ENCODE results near the gene UBE2H.
"Not testable (repeated sequence)": the region's sequence is repeated elsewhere in the genome, so short reads cannot be mapped to it uniquely, and the experiment has no call there.

UBE2H gene

DNA sequence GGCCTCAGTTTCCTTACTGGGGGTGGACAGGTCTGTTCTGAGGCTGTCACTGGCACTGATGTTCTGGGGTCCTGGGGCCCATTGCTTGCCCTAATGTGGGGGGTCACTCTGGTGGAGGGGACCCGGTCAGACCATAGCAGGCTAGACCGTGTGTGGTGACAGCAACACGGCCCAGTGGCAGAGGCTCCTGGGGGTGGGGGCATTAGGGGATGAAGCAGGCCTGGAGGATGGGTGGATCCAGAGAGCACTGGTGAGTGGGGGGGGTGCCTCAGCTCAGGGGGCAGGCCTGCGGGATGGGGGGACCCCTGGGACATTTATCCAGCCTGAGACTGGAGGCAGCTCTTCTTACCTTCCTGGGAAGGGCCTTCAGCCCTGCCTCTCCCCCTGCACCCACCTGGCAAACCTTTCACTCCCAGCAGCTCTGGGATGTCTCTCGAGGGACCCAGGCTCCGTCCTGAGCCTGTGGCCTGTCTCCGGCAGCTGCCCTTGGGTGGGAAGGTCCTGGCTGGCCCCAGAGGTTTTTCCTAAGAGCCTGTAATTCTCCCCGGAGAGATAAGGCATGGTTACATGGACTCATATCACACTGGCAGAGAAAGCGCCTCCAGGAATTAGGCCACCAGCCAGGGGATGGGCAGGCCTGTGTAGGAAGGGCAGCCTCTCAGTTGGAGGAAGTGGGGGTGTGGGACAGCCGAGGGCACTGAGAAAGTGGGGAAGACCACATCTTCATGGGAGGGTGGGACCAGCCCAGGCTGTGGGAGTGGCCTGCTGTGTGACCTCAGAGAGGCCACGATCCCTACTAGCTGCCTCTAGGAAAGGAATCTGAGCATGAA lies 147.7 kb downstream of the UBE2H start:
- no peak for DNase-seq

DNA sequence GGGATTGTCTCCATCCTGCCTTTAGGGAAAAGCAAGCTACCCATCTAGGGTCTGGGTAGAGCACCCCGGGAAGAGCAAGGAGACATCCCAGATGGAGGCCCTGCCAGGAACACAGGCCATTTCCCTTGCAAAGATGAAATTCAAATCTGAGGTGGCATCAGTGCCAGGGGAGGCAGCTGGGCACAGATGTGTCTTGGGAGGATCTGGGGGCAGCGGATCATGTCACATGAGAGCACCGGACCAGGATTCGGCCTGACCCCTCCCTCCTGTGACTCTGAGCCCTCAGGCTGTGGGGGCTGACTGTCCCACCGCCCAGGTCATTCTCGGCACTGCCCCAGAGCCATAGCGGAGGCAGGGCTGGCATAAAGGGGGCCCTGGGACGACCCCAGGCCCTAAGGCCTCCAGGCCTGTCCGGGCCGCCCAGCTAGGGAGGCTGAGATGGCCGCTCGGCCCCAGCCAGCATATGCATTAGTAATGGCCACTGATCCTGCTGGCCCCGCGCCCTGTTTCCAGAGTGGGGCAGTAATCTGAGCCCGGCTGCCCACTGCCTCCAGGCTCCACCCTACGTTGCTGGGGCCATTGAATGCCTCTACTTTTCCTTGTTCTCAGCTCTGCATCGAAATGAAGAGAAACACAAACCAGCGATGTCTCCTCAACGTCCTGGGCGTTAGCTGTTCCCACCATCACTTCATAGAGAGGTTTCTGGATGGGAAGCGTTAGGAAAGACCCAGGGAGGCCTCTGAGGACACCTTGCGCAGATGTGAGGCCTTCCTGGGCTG lies 148.5 kb downstream of the UBE2H start:
- no peak for DNase-seq

GRCh38 chr7:129803546-129804081 lies 149.1 kb downstream of the UBE2H start:
- no peak for DNase-seq

DNA sequence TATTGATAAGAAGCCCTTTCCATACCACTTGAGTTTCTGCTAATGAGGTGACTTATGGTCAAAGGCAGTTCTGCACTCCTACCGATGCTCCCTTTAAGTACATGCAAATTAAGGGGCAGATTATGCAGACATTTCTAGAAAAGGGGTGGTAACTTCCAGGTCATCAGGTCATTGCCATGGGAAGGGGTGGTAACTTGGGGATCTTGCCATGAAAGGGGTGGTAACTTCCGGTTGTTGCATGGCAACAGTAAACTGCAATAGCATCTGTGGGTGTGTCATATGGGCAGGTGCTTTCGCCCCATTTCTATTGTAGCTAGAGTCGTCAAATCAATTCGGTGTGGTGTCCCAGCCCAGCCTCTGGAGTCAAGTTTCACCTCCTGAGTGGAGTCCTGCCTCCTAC lies 150.9 kb downstream of the UBE2H start:
- DNase-seq: no peak

DNA sequence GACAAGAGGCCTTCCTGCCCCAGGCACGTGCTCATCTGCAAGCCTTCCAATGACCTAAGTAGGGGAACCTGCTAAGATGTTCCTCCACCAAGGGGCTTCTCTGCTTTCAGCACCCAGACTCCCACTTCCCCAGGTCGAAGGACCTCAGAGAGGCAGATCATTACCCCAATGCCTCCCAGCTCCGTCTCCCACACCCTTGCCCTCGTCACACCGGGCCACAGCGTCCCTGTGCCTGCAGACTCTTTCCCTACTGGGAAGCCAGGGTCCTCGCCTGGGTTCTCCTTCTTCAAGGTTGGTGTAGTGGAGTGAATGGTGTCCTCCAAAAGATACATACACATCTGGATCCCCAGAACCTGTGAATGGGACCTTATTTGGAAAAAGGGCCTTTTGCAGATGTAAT lies 151.9 kb downstream of the UBE2H start:
- DNase-seq: no peak

DNA sequence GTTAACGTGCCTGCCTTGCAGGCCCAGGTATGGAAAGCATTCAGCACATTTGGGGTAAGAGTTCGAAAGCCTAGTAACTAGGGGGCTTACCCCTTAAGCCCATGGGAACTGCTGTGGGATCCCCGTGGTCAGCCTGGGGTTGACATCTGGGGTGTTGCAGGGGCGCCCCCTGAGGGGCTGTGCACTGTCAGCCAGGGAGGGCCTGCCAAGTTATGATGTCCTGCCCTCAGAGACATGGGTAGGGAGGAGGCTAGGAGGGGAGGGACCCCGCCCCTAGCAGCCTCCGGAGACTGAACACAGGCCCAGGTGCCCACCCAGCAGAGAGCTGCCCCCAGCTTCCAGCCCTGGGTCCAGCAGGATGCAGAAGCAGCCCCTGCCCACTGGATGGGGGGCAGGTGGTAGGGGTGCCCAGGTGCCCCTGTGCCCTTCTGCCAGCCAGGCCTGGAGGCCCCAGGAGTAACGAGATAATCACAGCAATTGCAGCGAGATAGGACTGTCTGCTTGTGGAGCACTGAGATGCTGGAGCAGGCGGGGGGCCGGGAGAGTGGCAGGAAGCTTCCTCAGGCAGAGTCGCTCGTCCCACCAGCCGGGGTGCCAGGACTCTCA lies 153.3 kb downstream of the UBE2H start:
- no peak for DNase-seq

- DNase-seq: no peak
These were observed 154.0 kb downstream of the UBE2H start for GRCh38 chr7:129798616-129799349.

GRCh38 chr7:129797214-129797789 lies 155.5 kb downstream of the UBE2H start:
- no peak for DNase-seq

GRCh38 chr7:129796186-129796775 lies 156.5 kb downstream of the UBE2H start:
- DNase-seq: no peak

DNA sequence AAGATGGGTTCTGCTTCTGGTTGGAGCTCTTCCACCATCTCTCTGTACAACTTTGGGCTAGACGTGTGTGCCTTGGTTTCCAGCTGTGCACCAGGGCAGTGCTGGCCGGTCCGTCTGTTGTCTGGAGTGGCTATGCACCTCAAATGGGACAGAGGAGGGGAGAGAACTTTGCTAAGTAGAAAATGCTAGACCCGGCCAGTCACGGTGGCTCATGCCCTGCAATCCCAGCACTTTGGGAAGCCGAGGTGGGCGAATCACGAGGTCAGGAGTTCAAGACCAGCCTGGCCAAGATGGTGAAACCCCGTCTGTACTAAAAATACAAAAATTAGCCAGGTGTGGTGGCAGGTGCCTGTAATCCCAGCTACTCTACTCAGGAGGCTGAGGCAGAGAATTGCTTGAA lies 158.3 kb downstream of the UBE2H start:
- DNase-seq: not testable (repeated sequence)

DNA sequence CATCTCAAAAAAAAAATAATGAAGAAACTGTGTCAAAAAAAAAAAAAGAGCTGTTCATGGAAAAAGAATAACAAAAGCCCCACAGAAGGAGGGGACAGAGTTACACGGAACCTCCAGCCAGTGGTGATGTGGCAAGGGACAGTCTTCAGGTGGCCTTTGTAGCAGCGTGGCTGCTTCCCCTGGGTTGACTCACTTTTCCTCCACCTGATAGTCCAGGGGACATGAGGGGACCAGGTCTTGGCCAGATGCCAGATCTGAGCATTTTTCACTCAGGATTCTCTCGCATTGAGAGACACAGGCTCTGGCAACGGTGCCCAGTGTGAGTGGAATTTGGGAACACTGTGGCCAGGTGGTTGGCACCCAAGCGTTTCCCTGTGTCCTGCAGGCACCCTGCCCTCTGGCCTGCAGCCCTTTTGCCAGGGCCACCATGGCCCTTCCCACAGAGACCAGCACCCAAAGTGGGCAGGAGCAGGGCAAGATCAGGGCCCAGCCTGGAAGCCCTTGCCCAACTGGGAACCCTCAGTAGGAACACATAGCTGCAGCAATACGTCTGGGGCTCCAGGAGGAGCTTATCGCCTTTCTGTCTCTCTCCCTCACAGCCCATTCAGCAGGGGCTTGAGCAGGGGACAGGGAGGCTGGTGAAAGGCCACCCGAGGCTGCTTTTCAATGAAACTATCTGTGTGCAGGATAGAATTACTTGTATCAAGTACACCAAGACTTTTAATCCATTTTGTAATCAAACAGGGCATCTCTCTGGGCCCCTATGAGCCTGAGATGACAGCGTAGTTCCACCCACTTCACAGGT lies 159.1 kb downstream of the UBE2H start:
- DNase-seq: no peak

DNA sequence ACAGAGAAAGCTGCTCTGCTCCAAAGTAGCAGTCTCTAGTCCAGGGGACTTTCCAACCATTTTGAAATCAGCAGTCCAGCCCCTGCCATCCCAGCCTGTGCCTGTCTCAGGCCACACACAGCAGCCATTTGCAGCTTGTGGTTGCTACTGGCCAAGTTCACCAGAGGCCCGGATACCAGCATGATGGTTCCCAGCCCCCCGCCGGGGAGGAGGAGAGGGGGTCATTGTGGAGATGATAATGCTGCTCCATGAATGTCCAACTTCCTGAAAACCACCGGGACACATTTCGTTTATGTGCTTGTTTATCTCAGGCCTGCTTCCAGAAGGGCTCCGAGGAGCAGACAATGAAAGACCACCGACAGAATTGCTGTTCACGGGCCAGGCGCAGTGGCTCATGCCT lies 160.0 kb downstream of the UBE2H start:
- DNase-seq: no peak

GRCh38 chr7:129790136-129790535 lies 162.6 kb downstream of the UBE2H start:
- DNase-seq: no peak

DNA sequence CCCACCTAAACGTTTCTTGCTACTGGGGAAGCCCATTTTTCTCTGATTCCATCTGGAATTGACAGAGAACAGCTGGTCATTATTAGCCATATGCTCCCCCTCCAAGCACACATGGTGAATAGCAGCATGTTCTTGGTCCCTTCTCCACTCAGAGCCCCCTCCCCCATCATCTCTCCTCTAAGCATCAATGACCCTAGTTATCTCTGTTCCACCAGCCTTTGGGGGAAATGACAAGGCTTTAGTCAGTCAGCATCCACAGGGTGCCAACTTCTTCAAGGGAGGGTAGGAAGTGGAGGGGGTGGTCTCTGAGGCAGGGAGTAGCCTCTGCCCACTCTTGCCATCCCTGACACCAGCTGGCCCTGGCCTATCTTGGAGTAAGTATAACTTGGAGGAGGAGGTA lies 163.1 kb downstream of the UBE2H start:
- DNase-seq: no peak

DNA sequence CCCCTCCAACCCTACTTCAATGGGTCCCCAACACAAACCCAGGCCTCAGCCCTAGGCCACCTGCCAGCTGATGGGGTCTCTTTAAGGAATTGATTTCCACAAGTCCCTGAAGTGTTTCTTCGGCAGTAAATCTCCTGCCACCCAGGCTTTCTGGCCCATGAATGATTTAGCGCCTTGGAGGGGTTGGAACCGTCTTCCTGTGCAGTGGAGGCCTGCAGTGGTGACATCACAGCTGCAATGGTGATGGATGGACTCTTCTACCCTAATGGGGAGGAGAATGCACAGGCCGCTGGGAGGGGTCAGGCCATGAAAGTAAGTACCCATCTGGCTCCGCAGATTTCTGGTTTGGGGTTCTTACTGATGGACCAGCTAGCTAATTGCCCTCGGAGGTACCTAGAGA lies 163.8 kb downstream of the UBE2H start:
- no peak for DNase-seq

DNA sequence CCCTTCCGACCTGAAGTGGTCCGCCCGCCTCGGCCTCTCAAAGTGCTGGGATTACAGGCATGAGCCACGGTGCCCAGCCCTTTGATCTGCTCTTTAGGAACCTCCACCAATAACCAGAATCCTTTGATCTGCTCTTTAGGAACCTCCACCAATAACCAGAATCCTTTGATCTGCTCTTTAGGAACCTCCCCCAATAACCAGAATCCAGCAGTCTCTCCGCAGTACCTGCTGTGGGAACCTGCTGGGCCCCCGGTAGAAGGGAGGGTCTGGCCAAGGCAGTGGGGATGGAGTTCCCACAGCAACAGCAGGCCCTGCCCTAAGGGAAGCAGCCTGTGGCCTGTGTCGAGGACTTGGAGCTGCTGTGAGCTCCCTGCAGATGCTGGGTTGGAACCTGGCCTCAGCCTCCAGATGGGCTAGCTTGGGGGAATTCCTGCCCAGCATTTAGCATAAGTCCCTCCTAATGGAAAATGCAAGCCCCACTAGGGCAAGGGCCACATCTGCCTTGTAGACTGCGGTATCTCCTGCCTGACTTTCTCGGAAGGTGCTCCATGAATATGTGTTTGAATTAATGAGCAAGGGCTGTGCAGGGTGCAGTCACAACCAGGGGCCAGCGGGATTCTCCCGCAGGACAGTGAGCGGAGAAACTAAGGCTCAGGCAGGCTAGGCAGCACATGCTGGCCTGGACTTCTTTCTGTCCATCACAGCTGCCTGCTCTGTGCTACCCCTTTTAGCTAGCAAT lies 165.8 kb downstream of the UBE2H start:
- no peak for DNase-seq

DNA sequence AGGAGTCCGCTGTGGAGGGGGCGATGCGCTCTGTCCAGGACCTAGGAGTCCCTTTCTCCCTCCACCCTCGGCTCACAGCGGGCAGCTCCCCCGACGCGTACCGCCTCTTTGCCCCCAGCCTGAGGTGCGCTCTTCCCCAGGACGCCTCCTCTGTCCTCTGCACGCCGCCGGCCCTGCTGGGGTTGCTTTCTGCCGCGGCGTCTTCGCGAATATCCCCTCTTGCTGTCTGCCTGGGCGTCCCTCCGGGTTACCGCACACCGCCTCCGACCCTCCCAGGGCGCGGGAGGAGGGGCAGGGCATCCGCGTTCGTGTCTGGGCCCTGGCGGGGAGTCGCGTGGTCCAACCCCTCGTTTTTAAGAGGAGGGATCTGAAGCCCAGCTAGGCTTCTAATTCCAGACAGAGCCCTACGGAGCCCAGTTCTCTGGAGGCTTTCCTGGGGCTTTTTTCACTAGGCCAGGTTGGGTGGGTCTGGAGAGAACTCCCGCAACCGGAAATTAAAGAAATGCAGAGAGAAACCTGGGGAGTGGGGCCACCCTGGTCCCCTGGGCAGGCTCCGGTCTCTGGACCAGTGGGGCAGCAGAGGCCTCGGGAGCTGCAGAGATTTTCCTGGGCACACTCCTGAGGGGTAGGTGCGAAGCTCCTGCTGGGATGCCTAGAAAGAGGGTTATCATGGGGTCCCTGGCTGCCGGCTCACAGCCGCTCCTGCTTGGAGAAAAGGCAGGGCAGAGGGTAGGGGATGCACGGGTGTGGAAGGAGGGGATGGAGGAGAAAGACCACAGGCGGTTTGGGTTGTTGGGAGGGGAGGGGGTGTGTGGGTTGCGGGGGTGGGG lies 166.9 kb downstream of the UBE2H start:
- DNase-seq: no peak

DNA sequence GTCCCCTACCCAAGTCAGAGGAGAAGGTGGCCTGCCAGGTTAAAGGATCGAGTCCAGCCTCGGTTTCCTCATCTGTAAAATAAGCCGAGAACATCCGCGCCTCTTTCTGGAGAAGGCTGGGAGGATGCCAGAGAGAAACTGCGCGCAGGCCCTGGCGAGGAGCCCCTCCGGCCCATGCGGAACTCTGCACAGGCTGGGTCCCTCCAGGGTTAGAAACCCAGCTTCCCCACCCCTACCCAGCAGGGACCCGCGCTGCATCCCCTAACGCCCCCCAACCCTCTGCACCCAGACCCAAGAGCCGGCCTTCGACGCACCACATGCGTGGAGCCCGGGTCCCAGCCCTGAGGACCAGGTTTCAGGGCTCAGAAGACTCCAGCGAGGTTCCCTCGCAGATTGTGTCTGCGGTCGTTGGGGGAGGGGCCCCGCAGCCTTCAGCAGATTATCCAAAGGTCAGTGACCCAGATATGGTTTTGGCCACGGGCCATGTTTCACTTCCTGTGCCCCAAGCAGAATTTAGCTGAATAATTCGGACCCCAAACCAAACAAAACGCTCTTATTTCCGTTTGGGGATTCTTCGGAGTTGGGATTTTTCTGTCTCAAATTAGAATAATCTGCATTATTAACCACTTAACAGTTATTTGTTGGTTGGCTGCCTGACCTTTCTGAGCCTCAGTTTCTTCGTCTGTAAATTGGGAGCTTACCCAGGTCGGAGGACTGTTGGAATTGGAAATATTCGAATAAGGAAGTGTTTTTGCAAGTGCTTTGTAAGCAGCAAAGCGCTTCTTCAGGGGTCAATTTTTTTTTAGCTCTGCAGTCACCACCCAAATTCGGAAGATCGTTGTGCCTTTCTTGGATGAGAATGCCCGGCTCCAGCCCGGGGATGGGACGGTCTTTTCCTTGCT lies 167.7 kb downstream of the UBE2H start:
- DNase-seq: no peak

DNA sequence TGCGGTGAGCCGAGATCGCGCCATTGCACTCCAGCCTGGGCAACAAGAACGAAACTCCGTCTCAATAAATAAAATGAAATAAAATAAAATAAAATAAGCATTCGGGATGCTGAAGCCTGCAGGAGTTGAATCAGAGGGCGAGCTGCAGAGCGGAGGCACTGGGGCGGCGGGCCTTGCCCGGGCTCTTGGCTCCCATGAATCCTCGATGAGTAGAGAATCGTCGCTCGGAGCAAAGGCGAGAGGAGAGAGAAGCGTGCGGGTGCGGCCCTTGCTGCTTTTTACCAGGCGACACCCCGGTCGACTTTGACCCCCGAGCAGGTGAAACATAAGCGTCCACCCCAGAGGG lies 168.3 kb downstream of the UBE2H start:
- no peak for DNase-seq
